HepG2 (cell line): ENCODE measurements around the gene STUM. TPM values are rescaled to one million over a fixed set of nuclear protein-coding genes. Genes with fewer than 3 reads are reported as not detected.

Source experiments
- ATAC-seq: fragments of 200-7000 bp; cut with Tn5 transposase; 3 replicates; pipeline ENCODE4 v1.9.1; 2020; ENCODE audit warnings: mild to moderate bottlenecking, moderate library complexity
- BruUV-seq: library from RNA; stranded (reverse); fragments of 400-500 nt; replicated peaks from 2 replicates; lab custom pipeline; 2021; lab: Mats Ljungman, UMichigan
- CTCF ChIA-PET: fragments of 300-600 bp; formaldehyde crosslinking; extraction: SDS; loops from one replicate; lab custom pipeline; 2021; ENCODE audit warnings: low total read pairs, inconsistent platforms, low intra/inter-chr PET ratio; lab: Yijun Ruan, JAX
- POLR2A ChIA-PET: fragments of 350-600 bp; sonication (Branson Sonifier 250); formaldehyde crosslinking; loops from one replicate; lab custom pipeline; 2020; ENCODE audit warnings: antibody characterized with exemption, inconsistent platforms; lab: Yijun Ruan, JAX
- DNase-seq: peaks from one replicate; pipeline ENCODE4 v3.0.0-alpha.2; 2015; ENCODE audit warnings: low spot score
- FAIRE-seq: peaks from 3 replicates; lab custom pipeline; 2011; peaks lifted over from hg19 to GRCh38; lab: Jason Lieb, UNC
- H2AFZ ChIP-seq: one replicate; pipeline ENCODE4 v1.6.1; 2011; ENCODE audit warnings: low read length, inconsistent platforms
- H3K27ac ChIP-seq: fragments of 300-600 bp; 3 replicates; pipeline ENCODE4 v1.8.0; 2011; ENCODE audit warnings: mixed run types, mild to moderate bottlenecking, mixed read lengths, low read length, inconsistent platforms; ENCODE audit not compliant: insufficient read depth; ENCODE audit errors: extremely low read length
- H3K27me3 ChIP-seq, 2 experiments: fragments of 200-600 bp in 1 of 2; 2 replicates in 1 of 2; 3 replicates in 1 of 2; pipeline versions ENCODE4 v1.6.0 to v1.8.0; 2011; ENCODE audit warnings: low read length in 2 of 2, mild to moderate bottlenecking in 2 of 2, moderate library complexity in 2 of 2, inconsistent platforms in 1 of 2; ENCODE audit not compliant: insufficient read depth in 2 of 2, control insufficient read depth in 1 of 2
- H3K36me3 ChIP-seq, 2 experiments: fragments of 200-600 bp in 1 of 2; replicated peaks in 1 of 2; 2 replicates in 1 of 2; 3 replicates in 1 of 2; pipeline versions ENCODE4 v1.5.1 to v1.8.0; 2011; ENCODE audit warnings: low read length in 2 of 2, inconsistent platforms in 1 of 2; ENCODE audit not compliant: insufficient read depth in 2 of 2, control insufficient read depth in 1 of 2
- H3K4me1 ChIP-seq: 2 replicates; pipeline ENCODE4 v1.5.1; 2012; ENCODE audit warnings: low read length, inconsistent platforms; ENCODE audit not compliant: insufficient read depth
- H3K4me2 ChIP-seq: 2 replicates; pipeline ENCODE4 v1.6.0; 2011; ENCODE audit warnings: low read depth, low read length, inconsistent platforms
- H3K4me3 ChIP-seq, 3 experiments: fragments of 200-600 bp in 1 of 3; sonication (generic), shearing (Covaris generic) in 1 of 3; replicated peaks in 1 of 3; 2 replicates each; pipeline ENCODE4 v1.5.1; 2011 to 2016; ENCODE audit warnings: low read length in 3 of 3, inconsistent platforms in 2 of 3, low read depth in 2 of 3, mild to moderate bottlenecking in 2 of 3, control low read depth in 1 of 3, mixed read lengths in 1 of 3; ENCODE audit not compliant: insufficient read depth in 1 of 3
- H3K79me2 ChIP-seq: one replicate; pipeline ENCODE4 v1.6.1; 2011; ENCODE audit warnings: low read length, inconsistent platforms; ENCODE audit not compliant: insufficient read depth
- H3K9ac ChIP-seq: 2 replicates; pipeline ENCODE4 v1.6.0; 2011; ENCODE audit warnings: mild to moderate bottlenecking, low read depth, low read length, inconsistent platforms; ENCODE audit not compliant: insufficient read depth
- H3K9me3 ChIP-seq: 2 replicates; pipeline ENCODE4 v1.5.1; 2012; ENCODE audit warnings: mild to moderate bottlenecking, low read length
- H4K20me1 ChIP-seq: 2 replicates; pipeline ENCODE4 v1.6.0; 2011; ENCODE audit warnings: inconsistent platforms, mild to moderate bottlenecking, low read length, moderate library complexity; ENCODE audit not compliant: insufficient read depth
- GLI4 ChIP-seq: sonication (generic); formaldehyde crosslinking; IDR thresholded peaks from 2 replicates; pipeline ENCODE4 v1.5.1; 2020; ENCODE audit warnings: missing genetic modification reagents, mild to moderate bottlenecking, moderate library complexity, borderline replicate concordance
- MAFG ChIP-seq: sonication (generic); formaldehyde crosslinking; IDR thresholded peaks from 2 replicates; pipeline ENCODE4 v1.5.1; 2020; ENCODE audit warnings: mild to moderate bottlenecking, missing genetic modification reagents
- MYNN ChIP-seq: sonication (generic); formaldehyde crosslinking; IDR thresholded peaks from 2 replicates; pipeline ENCODE4 v1.4.0; 2020; ENCODE audit warnings: mild to moderate bottlenecking, low read depth, missing genetic modification reagents
- RXRB ChIP-seq: IDR thresholded peaks from 2 replicates; pipeline ENCODE4 v1.6.1; 2016; ENCODE audit warnings: borderline replicate concordance, missing genetic modification reagents, missing compliant biosample characterization
- TBP ChIP-seq: sonication (generic); formaldehyde crosslinking; IDR thresholded peaks from 2 replicates; pipeline ENCODE4 v1.5.0; 2020; ENCODE audit warnings: missing genetic modification reagents
- ZNF33A ChIP-seq: sonication (generic); formaldehyde crosslinking; IDR thresholded peaks from 2 replicates; pipeline ENCODE4 v1.5.1; 2020; ENCODE audit warnings: missing genetic modification reagents, mild to moderate bottlenecking, moderate library complexity, borderline replicate concordance
- ZNF34 ChIP-seq: sonication (generic); formaldehyde crosslinking; IDR thresholded peaks from 2 replicates; pipeline ENCODE4 v1.4.0; 2020; ENCODE audit warnings: mild to moderate bottlenecking, missing genetic modification reagents, borderline replicate concordance
- ZNF468 ChIP-seq: sonication (generic); formaldehyde crosslinking; IDR thresholded peaks from 2 replicates; pipeline ENCODE4 v1.8.0; 2022; ENCODE audit warnings: mild to moderate bottlenecking, moderate library complexity, missing genetic modification reagents
- ZNF510 ChIP-seq: sonication (generic); formaldehyde crosslinking; IDR thresholded peaks from 2 replicates; pipeline ENCODE4 v1.4.0; 2020; ENCODE audit warnings: low read depth, mild to moderate bottlenecking, missing genetic modification reagents
- ZNF570 ChIP-seq: sonication (generic); formaldehyde crosslinking; IDR thresholded peaks from 2 replicates; pipeline ENCODE4 v1.4.0; 2020; ENCODE audit warnings: mild to moderate bottlenecking, missing genetic modification reagents, borderline replicate concordance
- ZNF703 ChIP-seq: sonication (generic); formaldehyde crosslinking; IDR thresholded peaks from 2 replicates; pipeline ENCODE4 v1.5.1; 2020; ENCODE audit warnings: missing genetic modification reagents, mild to moderate bottlenecking, moderate library complexity, borderline replicate concordance
- WGBS: methylation state at CpG from one replicate; pipeline ENCODE4 v1.1.6; 2017; ENCODE audit warnings: low lambda C conversion rate; 5-methylcytosine and 5-hydroxymethylcytosine counted together
- in situ Hi-C: cut with HindIII; loops from 2 replicates; pipeline ENCODE4 v1.10.0; 2017; ENCODE audit warnings: low pct_unique_long_range_greater_than_20kb; ENCODE audit not compliant: extremely low pct_ligation_motif_present
- intact Hi-C: fragments of 100-400 bp; cut with micrococcal nuclease; formaldehyde crosslinking; loops from one replicate; pipeline ENCODE4 v1.10.0; 2022; ENCODE audit not compliant: unreplicated experiment
- polyA plus RNA-seq, 8 experiments: library from polyadenylated mRNA; depleted of rRNA in 3 of 8; stranded (reverse) in 7 of 8; unstranded in 1 of 8; fragments of >200 nt; fragmentation: Illumina TruSeq in 4 of 8; extraction: Trizol in 4 of 8; gene quantifications; 2 replicates each; pipeline versions ENCODE4 v1.2.1 to v1.2.3, GENCODE V29; 2011 to 2016; ENCODE audit warnings: low read depth in 4 of 8, missing spikeins in 1 of 8, mixed read lengths in 1 of 8; ENCODE audit not compliant: insufficient read depth in 1 of 8
- total RNA-seq, 5 experiments: library from RNA; depleted of rRNA; stranded (reverse); fragments of >200 nt; fragmentation: Illumina TruSeq; extraction: Trizol; gene quantifications; 2 replicates each; pipeline ENCODE4 v1.2.3, GENCODE V29; 2016; ENCODE audit warnings: low read depth in 1 of 5
- TF ChIP-seq, protein P1 (sequence below): sonication (generic); formaldehyde crosslinking; IDR thresholded peaks from 2 replicates; pipeline ENCODE4 v1.4.0; 2020; ENCODE audit warnings: missing genetic modification reagents, low read depth, mild to moderate bottlenecking, borderline replicate concordance
- TF ChIP-seq, protein P2 (sequence below): sonication (generic); formaldehyde crosslinking; IDR thresholded peaks from 2 replicates; pipeline ENCODE4 v1.9.0; 2021; ENCODE audit warnings: missing genetic modification reagents, mild to moderate bottlenecking, borderline replicate concordance

STUM gene
- total and polyA plus RNA-seq, 2 of the 13 experiments (the other 11 are each of a cell fraction or from before 2014, with no cell fraction given), result not detected

DNA sequence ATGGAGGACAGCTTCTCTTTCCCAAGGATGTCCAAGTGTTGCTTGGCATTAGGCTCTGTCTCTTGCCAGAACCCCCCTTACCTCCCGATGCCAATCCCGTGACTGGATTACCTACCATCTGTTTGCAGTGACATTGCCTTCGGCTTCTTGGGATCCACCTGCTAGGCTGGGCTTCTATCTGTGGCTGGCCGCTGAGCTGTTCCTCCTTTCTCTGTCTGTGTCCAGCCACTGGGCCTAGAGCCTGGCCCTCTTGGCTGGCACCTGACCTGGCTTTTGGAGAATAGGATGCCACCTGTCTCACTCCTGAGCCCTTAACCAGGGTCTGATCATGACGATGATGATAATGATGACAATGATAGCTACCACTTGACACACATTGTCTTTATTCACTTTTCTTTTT, 41.6 kb upstream of the STUM start:
- Histone ChIP-seq H3K9me3 (no peaks in the 10 kb centered on the region), H3K79me2 (no peaks in the 10 kb centered on the region), H2AFZ (no peak overlapping the region), H4K20me1 (no peaks in the 10 kb centered on the region), H3K36me3 (no peaks in the 10 kb centered on the region), H3K27me3 (peaks cover 0 to 14% of the 10 kb centered on the region in 2 experiments; a peak in 2 of 5 replicates), H3K4me3 (no peak overlapping the region), H3K27ac (no peak overlapping the region), H3K4me1 (no peaks in the 10 kb centered on the region), H3K9ac (no peak overlapping the region), H3K4me2 (no peak overlapping the region)
- intact Hi-C loops (no loop called here), in situ Hi-C loops (no loop called here)
- BruUV-seq, result no TSS peak
- TF ChIP-seq ZNF468 (CRISPR knock-in tag), result no peak
- TF ChIP-seq GLI4 (CRISPR knock-in tag), result no peak
- TF ChIP-seq ZNF33A (CRISPR knock-in tag), result no peak
- no peak for TF ChIP-seq MAFG (CRISPR knock-in tag)
- TF ChIP-seq TBP (CRISPR knock-in tag), result no peak
- CTCF ChIA-PET, result no interaction called here
- POLR2A ChIA-PET, result no interaction called here
- 49% methylated on average over 5 of the region's 5 CpGs for WGBS
- no peak for ATAC-seq
- DNase-seq, result no peak
- FAIRE-seq, result no peak

DNA sequence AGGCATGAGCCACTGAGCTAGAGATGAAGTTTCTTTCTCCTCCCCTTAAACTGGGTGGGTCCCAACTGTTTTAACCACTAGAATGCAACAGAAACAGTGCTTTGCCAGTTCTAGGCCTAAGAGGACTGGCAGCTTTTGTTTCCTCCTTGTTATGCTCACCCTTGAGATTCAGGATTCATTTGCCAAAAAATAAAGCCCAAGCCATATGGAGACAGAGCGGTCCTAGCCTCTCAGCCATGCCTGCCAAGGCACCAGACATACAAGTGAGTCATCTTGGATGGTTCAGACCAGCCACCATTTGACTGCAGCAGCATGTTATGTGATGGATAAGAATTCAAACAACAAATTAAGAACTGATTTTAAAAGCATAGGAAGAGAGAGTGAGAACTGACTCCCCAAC, 38.1 kb upstream of the STUM start:
- Histone ChIP-seq H3K27ac (no peak overlapping the region), H3K9me3 (no peaks in the 10 kb centered on the region), H3K4me3 (no peak overlapping the region), H3K4me2 (no peak overlapping the region), H3K9ac (no peak overlapping the region), H4K20me1 (no peaks in the 10 kb centered on the region), H3K4me1 (no peaks in the 10 kb centered on the region), H3K27me3 (peaks cover 0 to 7% of the 10 kb centered on the region in 2 experiments; a peak in 2 of 5 replicates), H3K36me3 (no peaks in the 10 kb centered on the region), H2AFZ (no peak overlapping the region), H3K79me2 (no peaks in the 10 kb centered on the region)
- ATAC-seq, result no peak
- TF ChIP-seq ZNF703 (CRISPR knock-in tag) (no peak), MYNN (CRISPR knock-in tag) (no peak), RXRB (CRISPR knock-in tag) (no peak), ZNF510 (no peak), ZNF34 (CRISPR knock-in tag) (no peak), ZNF570 (no peak)
- TF ChIP-seq, protein P1, sequence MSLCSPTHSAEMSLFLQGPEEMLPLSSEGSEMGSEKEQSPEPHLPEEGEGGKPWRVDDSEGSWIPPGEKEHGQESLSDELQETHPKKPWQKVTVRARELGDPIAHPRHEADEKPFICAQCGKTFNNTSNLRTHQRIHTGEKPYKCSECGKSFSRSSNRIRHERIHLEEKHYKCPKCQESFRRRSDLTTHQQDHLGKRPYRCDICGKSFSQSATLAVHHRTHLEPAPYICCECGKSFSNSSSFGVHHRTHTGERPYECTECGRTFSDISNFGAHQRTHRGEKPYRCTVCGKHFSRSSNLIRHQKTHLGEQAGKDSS (CRISPR knock-in tag), result no peak
- TF ChIP-seq, protein P2, sequence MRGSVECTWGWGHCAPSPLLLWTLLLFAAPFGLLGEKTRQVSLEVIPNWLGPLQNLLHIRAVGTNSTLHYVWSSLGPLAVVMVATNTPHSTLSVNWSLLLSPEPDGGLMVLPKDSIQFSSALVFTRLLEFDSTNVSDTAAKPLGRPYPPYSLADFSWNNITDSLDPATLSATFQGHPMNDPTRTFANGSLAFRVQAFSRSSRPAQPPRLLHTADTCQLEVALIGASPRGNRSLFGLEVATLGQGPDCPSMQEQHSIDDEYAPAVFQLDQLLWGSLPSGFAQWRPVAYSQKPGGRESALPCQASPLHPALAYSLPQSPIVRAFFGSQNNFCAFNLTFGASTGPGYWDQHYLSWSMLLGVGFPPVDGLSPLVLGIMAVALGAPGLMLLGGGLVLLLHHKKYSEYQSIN (CRISPR knock-in tag), result no peak
- in situ Hi-C loops, result no loop called here
- no peak for DNase-seq
- 90% methylated on average over 1 of the region's 1 CpG for WGBS
- no TSS peak for BruUV-seq
- ChIA-PET POLR2A (no interaction called here), CTCF (no interaction called here)
- no peak for FAIRE-seq
- intact Hi-C loops, result no loop called here
